Gastroesophageal sphincter (tissue), 4 donors: ENCODE data around the gene MEA1. TPM values are rescaled to one million over a fixed set of nuclear protein-coding genes. Genes with fewer than 3 reads are reported as not detected.
A peak's percentile ranks its signal among the peaks of the same experiment; 100 is the strongest.

Source experiments
- ATAC-seq: fragments of 150-250 bp; one replicate; pipeline ENCODE4 v1.9.1; 2016; ENCODE audit warnings: mild to moderate bottlenecking, moderate library complexity
- H3K27ac ChIP-seq, 4 donors: fragments of 200-600 bp; sonication (generic) in 3 of 4; 1 replicate in 3 of 4; 2 replicates in 1 of 4; pipeline ENCODE4 v1.5.1; 2016 to 2019
- H3K27me3 ChIP-seq: fragments of 200-600 bp; sonication (generic); one replicate; pipeline ENCODE4 v1.5.1; 2019
- H3K36me3 ChIP-seq, 2 donors: fragments of 200-600 bp; sonication (generic); one replicate each; pipeline ENCODE4 v1.5.1; 2019; ENCODE audit warnings: control low read depth in 1 of 2
- H3K4me1 ChIP-seq, 3 donors: fragments of 200-600 bp; sonication (generic); 1 replicate in 2 of 3; 2 replicates in 1 of 3; pipeline ENCODE4 v1.5.1; 2016 to 2019; ENCODE audit warnings: control low read depth in 2 of 3
- H3K4me3 ChIP-seq, 2 donors: fragments of 200-600 bp; sonication (generic); one replicate each; pipeline ENCODE4 v1.5.1; 2019; ENCODE audit warnings: mild to moderate bottlenecking in 1 of 2, moderate library complexity in 1 of 2
- H3K9me3 ChIP-seq, 3 donors: fragments of 200-600 bp; sonication (generic); one replicate each; pipeline ENCODE4 v1.5.1; 2017 to 2019; ENCODE audit warnings: control low read depth in 2 of 3
- EP300 ChIP-seq: sonication (generic); formaldehyde crosslinking; IDR thresholded peaks from one replicate; pipeline ENCODE4 v1.6.1; 2017; ENCODE audit warnings: antibody characterized with exemption, mild to moderate bottlenecking
- POLR2A ChIP-seq, 2 donors: fragments of 450-650 bp; IDR thresholded peaks; one replicate each; pipeline ENCODE4 v1.6.1; 2017; ENCODE audit warnings: antibody characterized with exemption in 2 of 2, mild to moderate bottlenecking in 2 of 2, moderate library complexity in 1 of 2
- POLR2AphosphoS5 ChIP-seq: sonication (generic); formaldehyde crosslinking; IDR thresholded peaks from one replicate; pipeline ENCODE4 v1.6.1; 2017; ENCODE audit warnings: antibody characterized with exemption
- WGBS, 2 donors: methylation state at CpG; one replicate each; pipeline ENCODE4 v1.1.5; 2018; ENCODE audit warnings: low coverage in 1 of 2; 5-methylcytosine and 5-hydroxymethylcytosine counted together
- total RNA-seq, 4 donors: library from RNA; depleted of rRNA; stranded (reverse); fragments of >200 nt; gene quantifications; one replicate each; pipeline ENCODE4 v1.1.0, GENCODE V29; 2016
- TF ChIP-seq, protein P1 (sequence below), 4 experiments: fragments of 200-600 bp in 2 of 4; fragments of 450-650 bp in 2 of 4; sonication (generic) in 1 of 4; IDR thresholded peaks; one replicate each; pipeline ENCODE4 v1.5.1; 2017 to 2019; ENCODE audit warnings: antibody characterized with exemption in 4 of 4, mild to moderate bottlenecking in 2 of 4, moderate library complexity in 2 of 4

MEA1 gene
- total RNA-seq, 4 donors from 2014 or later = 56.0 to 62.1 (median 58.3) TPM

DNA sequence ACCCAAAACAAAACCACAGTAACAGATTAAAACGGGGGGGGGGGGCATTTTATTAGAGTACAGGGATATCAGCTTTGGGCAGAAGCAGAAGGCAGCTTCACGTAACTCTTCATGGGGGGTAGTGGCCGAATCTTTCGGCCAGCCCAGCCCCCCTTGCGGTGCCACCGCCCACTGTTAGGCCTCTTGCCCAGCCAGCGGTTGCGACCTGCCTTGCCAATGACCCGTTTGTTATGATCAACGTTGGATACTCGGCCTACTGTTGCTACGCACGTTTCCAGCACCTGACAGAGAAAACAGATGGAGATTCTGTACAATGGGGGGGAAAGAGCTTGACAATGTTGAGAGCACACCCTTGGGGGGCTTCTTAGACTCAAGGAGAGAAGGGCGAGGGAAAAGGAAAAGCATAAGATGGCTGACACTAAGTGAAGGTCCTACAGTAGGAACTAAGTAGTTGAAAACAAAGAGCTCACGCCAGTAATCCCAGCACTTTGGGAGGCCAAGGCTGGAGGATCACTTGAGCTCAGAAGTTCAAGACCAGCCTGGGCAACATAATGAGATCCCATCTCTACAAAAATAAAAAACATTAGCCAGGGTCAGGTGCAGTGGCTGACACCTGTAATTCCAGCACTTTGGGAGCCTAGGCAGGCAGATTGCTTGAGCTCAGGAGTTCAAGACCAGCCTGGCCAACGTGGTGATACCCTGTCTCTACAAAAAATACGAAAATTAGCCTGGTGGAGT is 40.6 kb upstream of the MEA1 start:
- Histone ChIP-seq H3K4me1 (peaks cover 0 to 45% (median 15%) of the 10 kb centered on the region in 3 donors), H3K4me3 (peak overlapping the region; percentile 77 to 79), H3K27ac (peak overlapping the region; percentile 76 to 95 (median 90)), H3K36me3 (peaks cover 0 to 50% of the 10 kb centered on the region in 2 donors), H3K9me3 (no peaks in the 10 kb centered on the region), H3K27me3 (no peaks in the 10 kb centered on the region)
- 39 to 48% methylated on average over 8 to 9 of the region's 17 CpGs for WGBS, 2 donors
- ATAC-seq = no peak
- TF ChIP-seq, protein P1, sequence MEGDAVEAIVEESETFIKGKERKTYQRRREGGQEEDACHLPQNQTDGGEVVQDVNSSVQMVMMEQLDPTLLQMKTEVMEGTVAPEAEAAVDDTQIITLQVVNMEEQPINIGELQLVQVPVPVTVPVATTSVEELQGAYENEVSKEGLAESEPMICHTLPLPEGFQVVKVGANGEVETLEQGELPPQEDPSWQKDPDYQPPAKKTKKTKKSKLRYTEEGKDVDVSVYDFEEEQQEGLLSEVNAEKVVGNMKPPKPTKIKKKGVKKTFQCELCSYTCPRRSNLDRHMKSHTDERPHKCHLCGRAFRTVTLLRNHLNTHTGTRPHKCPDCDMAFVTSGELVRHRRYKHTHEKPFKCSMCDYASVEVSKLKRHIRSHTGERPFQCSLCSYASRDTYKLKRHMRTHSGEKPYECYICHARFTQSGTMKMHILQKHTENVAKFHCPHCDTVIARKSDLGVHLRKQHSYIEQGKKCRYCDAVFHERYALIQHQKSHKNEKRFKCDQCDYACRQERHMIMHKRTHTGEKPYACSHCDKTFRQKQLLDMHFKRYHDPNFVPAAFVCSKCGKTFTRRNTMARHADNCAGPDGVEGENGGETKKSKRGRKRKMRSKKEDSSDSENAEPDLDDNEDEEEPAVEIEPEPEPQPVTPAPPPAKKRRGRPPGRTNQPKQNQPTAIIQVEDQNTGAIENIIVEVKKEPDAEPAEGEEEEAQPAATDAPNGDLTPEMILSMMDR (IDR thresholded peaks at IDR 0.05) = no peak
- TF ChIP-seq EP300 (no peak), POLR2AphosphoS5 (no peak), POLR2A (IDR thresholded peaks at IDR 0.05) (no peak)

DNA sequence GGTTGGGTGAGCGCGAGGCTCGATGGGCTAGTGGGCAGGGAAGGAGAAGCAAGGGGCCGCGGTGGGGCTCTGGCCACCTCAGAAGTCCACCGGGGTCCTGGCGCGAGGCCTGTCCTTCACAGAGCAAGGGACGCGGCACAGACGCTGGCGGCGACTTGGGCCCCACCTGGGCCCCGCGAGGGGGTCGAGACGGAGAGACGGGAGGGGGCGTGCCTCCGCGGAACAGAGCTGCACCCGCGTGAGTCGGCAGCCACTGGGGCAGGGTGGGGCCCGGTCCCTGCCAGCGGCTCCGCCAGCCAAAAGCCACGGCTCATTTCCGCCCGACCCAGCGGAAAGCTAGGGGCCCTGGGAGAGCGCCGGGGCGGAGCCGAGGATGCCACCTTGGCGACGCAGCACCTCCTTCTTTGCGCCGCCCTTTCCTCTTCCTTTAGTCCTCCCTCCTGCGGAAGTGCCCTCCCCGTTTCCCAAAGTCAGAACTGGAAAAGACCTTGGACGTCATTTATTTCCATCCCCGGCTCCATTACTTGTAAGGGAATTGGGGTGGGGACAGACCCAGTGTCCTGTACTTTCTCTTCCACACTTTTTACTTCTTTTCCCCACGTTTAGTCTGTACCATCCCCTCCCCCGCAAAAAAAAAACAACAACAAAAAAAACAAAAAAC is 39.9 kb upstream of the MEA1 start, which contains the start of gene CUL7:
Gene CUL7 (minus strand): TSS at position 307 of the 661 bp plus-strand sequence. CDS start 1,063 bp downstream, outside the sequence.
- peak within 1 kb of the TSS; percentile 76 to 95 (median 90) for H3K27ac ChIP-seq
- H3K36me3 ChIP-seq = peaks cover 0 to 57% of the 10 kb centered on the region in 2 donors
- no peaks in the 10 kb centered on the region for H3K9me3 ChIP-seq
- TF ChIP-seq POLR2AphosphoS5 (peak; percentile 84), EP300 (no peak), POLR2A (IDR thresholded peaks at IDR 0.05) (peak; percentile 77 to 80)
- TF ChIP-seq, protein P1 (IDR thresholded peaks at IDR 0.05) = peak in 1 of 4 experiments; percentile 39
- H3K27me3 ChIP-seq = no peaks in the 10 kb centered on the region
- ATAC-seq = peak; percentile 97
- H3K4me1 ChIP-seq = peaks cover 0 to 41% (median 15%) of the 10 kb centered on the region in 3 donors
- peak within 1 kb of the TSS; percentile 77 to 79 for H3K4me3 ChIP-seq
- WGBS, 2 donors = 0 to 7% methylated on average over 3 to 4 of the region's 45 CpGs

DNA sequence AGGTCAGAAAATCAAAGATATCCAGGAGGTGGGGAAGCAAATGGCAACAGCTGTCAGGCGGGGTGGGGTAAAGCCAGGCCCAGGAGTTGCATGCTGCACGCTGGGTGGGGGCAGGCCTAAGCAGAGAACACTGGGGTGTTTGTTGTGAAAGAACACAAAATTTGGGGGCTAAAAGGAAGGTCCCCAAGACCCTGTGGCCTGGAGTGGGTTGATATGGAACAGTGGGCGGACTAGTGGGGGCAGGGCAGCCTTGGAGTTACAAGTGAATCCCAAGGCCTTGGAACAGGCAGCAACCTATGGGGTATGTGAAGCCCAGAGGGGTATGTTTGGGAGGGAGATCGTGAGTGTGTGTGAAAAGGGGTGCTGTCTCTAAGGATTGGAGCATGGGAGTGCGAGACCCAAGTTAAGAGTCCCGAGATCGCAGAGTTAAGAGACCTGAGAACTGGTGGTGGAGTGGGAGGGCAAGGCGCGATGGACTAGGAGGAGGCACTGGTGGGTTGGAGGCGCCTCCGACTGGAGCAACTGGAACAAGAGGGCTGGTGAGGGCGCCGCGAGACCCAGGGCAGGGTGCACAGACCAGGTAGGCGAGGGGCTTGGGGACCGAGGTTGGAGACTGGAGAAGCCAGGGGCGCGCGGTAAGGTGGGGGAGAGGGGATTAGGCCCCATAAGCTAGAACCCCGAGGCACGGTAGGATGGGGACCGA is 39.2 kb upstream of the MEA1 start:
- 23% methylated on average over 12 to 15 of the region's 22 CpGs for whole genome bisulfite sequencing, 2 donors
- TF ChIP-seq POLR2A (IDR thresholded peaks at IDR 0.05) (no peak), POLR2AphosphoS5 (no peak), EP300 (no peak)
- TF ChIP-seq, protein P1 (IDR thresholded peaks at IDR 0.05) = no peak
- peaks cover 0 to 64% of the 10 kb centered on the region in 2 donors for H3K36me3 ChIP-seq
- H3K27ac ChIP-seq = peak overlapping the region; percentile 76 to 95 (median 90)
- ATAC-seq = peak; percentile 7
- H3K4me1 ChIP-seq = peaks cover 0 to 34% (median 9%) of the 10 kb centered on the region in 3 donors
- no peaks in the 10 kb centered on the region for H3K27me3 ChIP-seq
- H3K9me3 ChIP-seq = no peaks in the 10 kb centered on the region
- H3K4me3 ChIP-seq = peak overlapping the region; percentile 77 to 79

DNA sequence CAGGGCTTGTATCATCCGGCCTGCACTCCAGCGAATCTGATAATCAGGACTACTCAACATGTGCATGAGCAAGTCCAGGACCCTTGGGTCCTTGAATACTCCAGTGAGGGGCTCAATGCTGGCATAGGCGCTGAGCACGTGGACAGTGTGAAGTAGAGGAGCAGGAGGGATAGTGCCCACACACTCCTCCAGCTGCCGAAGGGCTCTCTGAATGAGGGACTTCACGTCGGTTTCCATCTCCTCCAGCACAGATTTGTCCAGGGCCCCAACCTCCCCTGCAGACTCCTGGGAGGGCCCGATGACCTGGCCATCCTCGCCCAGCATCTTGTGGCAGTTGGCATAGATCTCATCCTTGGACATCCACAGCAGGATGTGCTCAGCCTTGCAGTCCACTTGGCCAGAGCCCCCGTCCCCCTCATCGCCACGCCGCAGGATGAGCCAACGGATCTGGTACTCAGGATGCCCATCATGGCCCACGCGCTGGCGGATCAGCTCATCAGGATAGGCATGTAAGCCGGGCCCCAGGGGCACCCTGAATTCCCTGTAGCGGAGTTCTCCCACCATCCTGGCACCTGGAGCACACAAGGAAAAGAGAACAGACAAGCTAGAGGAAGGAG is 38.6 kb upstream of the MEA1 start:
- no peak overlapping the region for H3K4me3 ChIP-seq
- TF ChIP-seq POLR2AphosphoS5 (no peak), EP300 (no peak), POLR2A (IDR thresholded peaks at IDR 0.05) (no peak)
- TF ChIP-seq, protein P1 (IDR thresholded peaks at IDR 0.05) = no peak
- peaks cover 0 to 28% (median 9%) of the 10 kb centered on the region in 3 donors for H3K4me1 ChIP-seq
- 100% methylated on average over 5 of the region's 19 CpGs; no CpG with 5 or more reads in 1 of the 2 donors for WGBS, 2 donors
- peaks cover 0 to 65% of the 10 kb centered on the region in 2 donors for H3K36me3 ChIP-seq
- no peaks in the 10 kb centered on the region for H3K9me3 ChIP-seq
- peak overlapping the region in 3 of 4 donors; percentile 88 to 95 (median 93) for H3K27ac ChIP-seq
- H3K27me3 ChIP-seq = no peaks in the 10 kb centered on the region
- no peak for ATAC-seq
